ENCODE results near the gene SCRN3.
"Not testable (repeated sequence)": the region's sequence is repeated elsewhere in the genome, so short reads cannot be mapped to it uniquely, and the experiment has no call there.

SCRN3 gene

GRCh38 chr2:174410039-174410438 lies 14.5 kb downstream of the SCRN3 start:
- not testable (repeated sequence) for DNase-seq

DNA sequence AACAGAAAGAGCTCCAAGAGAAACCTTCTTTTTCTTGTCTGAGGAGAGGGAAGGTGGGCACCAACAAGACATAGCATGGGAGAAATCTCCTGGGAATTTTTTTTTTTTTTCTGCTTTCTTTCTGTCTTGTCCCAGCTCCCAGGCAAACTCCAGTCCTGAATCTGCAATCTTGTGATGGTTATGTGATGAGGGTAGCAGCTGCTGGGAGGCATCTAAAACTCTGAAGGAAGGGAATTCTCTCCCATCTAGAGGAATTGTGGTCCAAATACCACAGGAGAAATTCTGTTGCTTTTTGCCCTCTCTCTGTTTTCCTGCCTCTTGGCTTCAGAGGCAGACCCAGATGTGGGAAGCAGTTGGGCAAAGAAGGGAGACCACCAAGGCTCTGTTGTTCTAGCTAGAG lies 16.7 kb downstream of the SCRN3 start:
- no peak for DNase-seq

DNA sequence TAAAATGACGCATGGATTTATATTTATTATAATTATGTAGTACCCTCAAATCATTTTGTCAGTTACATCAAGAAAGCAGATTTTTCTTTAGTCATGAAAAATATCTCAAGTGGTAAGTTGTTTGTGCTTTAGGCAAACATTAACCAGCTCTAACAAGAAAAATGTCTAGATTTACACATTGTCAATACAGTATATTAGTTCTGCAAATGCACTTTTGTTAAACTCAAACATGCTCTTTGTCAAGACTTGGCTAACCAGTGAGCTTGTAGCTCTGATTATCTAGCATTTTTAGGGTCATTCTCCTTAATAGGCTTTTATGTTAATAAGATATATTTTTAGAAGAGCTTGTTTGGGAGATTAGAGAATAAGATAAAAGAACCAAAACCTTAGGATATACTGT lies 32.7 kb downstream of the SCRN3 start:
- no peak for DNase-seq

DNA sequence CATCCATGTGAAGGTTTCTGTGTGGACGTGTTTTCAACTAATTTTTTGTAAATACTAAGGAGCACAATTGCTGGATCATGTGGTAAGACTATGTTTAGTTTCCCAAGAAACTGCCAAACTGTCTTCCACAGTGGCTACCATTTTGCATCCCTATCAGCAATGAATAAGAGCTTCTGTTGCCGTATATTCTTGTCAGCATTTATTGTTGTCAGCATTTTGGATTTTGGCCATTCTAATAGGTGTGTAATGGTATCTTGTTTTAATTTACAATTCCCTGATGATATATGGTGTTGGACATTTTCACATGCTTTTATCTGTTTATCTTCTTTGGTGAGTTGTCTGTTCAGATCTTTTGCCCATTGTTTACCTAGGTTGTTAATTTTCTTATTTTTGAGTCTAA lies 34.5 kb downstream of the SCRN3 start:
- DNase-seq: no peak

GRCh38 chr2:174431902-174432301 lies 36.4 kb downstream of the SCRN3 start:
- no peak for DNase-seq

DNA sequence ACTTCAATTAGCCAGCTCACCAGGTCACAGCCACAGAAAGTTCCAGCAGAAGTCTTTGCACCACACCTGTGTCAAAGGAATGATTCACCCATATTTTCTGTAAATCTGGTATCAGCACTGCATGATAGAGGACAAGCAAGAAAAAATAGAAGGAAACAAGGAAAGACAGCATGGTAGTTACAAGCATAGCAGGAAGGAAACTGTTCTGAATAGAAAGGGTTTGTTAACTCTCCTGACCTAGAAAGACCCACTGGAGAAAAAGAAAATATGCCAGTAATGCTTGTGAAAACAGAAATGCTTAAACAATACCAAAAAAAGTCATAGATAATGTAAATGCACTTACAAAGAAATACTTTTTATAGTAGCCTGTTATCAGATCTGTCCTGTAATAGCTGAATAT lies 40.8 kb downstream of the SCRN3 start:
- no peak for DNase-seq

GRCh38 chr2:174438146-174438886 lies 42.8 kb downstream of the SCRN3 start:
- DNase-seq: no peak

- no peak for DNase-seq
Measured at GRCh38 chr2:174439323-174439722, 43.8 kb downstream of the SCRN3 start.

GRCh38 chr2:174439950-174440349 lies 44.4 kb downstream of the SCRN3 start:
- DNase-seq: no peak

- DNase-seq: no peak
Measured at GRCh38 chr2:174442546-174443510, 47.3 kb downstream of the SCRN3 start.

- no peak for DNase-seq
Measured at GRCh38 chr2:174444761-174445160, 49.2 kb downstream of the SCRN3 start.

DNA sequence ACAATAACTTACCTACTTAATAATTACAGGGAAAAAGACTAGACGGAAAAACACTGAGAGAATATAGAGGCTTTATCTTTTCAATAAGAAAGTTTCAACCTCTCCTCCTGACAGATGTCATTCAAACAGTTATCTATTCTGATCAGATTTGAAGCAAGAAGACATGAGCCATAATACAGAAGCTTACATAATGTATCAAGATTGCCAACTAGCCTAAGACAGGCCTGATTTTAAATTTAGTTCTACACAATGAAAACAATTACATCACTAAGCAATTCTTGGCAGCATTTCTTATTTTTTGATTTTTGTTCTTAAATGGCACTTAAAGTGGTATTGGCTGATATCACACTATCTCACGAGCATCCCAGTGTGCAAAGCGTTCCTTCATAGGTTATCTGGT lies 49.7 kb downstream of the SCRN3 start:
- no peak for DNase-seq

GRCh38 chr2:174446531-174446930 lies 51.0 kb downstream of the SCRN3 start:
- no peak for DNase-seq

DNA sequence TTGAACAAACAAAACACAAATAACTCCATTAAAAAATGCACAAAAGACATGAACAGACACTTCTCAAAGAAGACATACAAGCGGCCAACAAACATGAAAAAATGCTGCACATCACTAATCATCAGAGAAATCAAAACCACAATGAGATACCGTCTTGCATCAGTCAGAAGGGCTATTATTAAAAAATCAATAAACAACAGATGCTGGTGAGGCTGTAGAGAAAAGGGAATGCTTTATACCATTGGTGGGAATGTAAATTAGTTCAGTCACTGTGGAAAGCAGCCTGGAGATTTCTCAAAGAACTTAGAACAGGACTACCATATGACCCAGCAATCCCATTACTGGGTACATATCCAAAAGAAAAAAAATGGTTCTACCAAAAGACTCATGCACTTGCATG lies 53.5 kb downstream of the SCRN3 start:
- DNase-seq: no peak

DNA sequence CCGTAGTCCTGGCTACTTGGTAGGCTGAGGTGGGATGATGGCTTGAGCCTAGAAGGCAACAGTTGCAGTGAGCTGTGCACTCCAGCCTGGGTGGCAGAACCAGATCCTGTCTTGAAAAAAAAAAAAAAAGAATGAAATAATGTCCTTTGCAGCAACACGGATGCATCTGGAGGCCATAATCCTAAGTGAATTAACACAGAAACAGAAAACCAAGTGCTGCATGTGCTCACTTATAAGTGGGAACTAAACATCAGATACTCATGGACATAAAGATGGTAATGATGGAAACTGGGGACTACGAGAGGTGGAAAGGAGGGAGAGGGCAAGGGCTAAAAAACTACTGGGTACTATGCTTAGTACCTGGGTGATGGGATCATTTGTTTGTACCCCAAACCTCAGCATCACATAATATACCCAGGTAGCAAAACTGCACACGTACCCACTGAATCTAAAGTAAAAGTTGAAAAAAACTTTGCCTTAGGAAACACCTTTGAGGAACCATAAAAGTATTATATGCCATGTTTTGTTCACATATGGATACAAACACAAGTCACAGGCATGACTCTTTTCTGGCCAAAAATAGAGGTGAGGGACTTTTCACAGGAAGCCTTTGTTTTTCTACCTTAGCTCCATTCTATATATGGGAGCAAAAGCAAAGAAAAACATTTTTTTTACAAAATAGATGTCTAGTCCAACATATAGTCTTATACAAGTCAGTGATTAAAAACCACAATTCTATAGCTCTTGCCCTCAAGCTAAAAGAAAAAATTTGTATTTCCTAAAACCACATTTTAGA lies 54.7 kb downstream of the SCRN3 start:
- no peak for DNase-seq

- DNase-seq: no peak
Measured at GRCh38 chr2:174454566-174454965, 59.0 kb downstream of the SCRN3 start.

DNA sequence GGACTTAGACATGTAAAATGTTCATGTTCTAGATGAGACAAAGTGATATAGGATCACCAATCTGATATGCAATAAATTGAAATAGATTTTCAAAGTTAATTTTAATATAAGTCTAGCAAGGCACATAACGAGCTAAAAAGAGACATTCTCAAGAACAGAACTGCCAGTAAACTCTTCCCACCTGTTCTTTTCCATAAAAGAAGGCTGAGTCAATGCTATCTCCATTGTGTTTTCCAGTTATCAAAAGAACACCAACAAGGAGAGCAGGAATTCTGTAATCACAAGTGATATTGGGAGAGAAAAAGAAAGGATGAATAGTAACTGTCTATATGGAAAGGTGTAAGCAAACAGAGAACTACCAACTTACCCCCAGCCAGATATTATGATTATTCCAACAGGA lies 65.7 kb downstream of the SCRN3 start:
- no peak for DNase-seq

- no peak for DNase-seq
Measured at GRCh38 chr2:174465327-174465726, 69.8 kb downstream of the SCRN3 start.

DNA sequence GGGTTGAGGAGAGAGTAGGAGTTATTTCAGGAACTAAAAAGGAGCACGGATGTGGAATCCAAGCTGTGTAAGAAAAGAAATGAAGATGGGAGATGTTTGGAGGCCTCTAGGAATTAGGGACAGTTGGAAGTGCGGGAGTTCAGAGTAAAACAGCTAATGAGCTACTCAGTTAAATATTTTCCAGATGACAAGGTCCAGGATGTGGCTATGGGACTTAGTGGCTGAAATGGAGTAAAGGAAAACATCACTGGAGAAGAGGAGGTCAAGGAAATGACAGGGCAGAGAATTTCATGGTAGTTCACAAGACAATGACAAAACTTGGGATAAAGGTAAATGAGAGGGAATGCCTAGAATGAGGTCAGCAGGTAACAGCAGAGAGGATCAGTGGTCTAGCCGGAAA lies 78.3 kb downstream of the SCRN3 start:
- DNase-seq: no peak

GRCh38 chr2:174477759-174478158 lies 82.2 kb downstream of the SCRN3 start:
- no peak for DNase-seq
